ENCODE data around the gene ZNF358.

DNA sequence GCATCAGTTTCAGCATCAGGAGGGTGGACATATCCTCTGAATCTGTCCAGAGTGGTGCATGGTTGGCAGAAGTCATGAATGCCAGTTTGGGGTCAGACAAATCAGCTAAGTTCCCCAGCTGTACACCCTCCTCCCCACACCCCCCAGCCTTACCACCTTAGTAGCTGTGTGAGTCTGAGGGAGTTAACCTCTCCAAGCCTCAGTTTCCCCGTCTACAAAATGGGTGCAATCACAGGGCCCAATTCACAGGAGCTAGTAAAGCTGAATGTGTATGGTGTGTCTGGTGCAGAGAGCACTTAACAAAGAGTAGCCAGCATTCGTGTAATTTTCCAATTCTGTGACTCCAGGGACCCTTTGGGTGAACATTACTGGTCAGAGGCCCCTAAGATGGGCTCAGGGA is 13.4 kb upstream of the ZNF358 start:
- no peak for TF ChIP-seq CTCF (IDR thresholded peaks at IDR 0.05)
- TF ChIP-seq POLR2A (IDR thresholded peaks at IDR 0.05), result no peak
